Esophagus squamous epithelium (tissue), 4 donors: ENCODE results near the gene XCL1.
"Not testable (repeated sequence)": the region's sequence is repeated elsewhere in the genome, so short reads cannot be mapped to it uniquely, and the experiment has no call there.

ENCODE experiments used
- POLR2A ChIP-seq, 4 donors: fragments of 450-650 bp; IDR thresholded peaks; one replicate each; pipeline ENCODE4 v1.6.1; 2017; ENCODE audit warnings: antibody characterized with exemption in 4 of 4, mild to moderate bottlenecking in 4 of 4, moderate library complexity in 3 of 4
- TF ChIP-seq, protein P1 (sequence below), 6 experiments: fragments of 450-650 bp in 4 of 6; fragments of 200-600 bp in 2 of 6; sonication (generic) in 2 of 6; IDR thresholded peaks; one replicate each; pipeline ENCODE4 v1.5.1; 2016 to 2019; ENCODE audit warnings: antibody characterized with exemption in 6 of 6, mild to moderate bottlenecking in 4 of 6, moderate library complexity in 4 of 6

DNA sequence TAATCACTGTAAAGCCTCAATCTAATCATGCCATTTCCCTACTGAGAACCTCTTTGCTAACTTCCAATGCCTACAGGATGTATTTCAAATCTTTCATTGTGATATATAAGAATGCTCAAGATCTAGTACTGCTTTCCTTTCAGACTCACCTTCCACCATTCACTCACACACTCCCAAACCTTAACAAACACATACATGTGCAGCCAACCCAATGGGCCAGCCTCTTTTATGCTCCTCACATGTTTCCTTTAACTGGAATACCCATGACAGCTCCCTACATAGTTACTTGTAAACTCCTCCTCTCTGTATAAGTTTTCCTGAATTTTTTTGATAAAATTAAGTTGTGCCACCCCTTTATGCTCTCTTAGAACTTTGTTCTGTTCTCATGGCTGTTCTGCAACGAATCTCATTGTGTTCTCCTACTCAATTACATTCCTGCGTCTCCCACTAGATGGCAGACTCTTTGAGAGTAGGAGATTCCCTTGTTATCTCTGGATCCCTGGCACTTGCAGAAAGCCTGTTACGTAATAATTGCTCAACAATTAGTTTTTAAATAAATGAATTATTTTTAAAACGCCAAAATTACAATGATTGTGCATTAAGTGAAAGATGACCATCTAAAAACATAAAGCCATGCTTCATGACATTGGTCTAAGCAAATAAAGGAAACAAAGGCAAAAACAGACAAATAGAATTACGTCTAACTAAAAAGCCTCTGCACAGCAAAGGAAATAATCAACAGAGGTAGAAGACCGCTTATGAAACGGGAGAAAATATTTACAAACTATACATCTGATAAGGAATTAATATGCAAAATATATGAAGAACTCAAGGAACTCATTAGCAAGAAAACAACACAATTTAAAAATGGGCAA, 30.5 kb upstream of the XCL1 start:
- TF ChIP-seq, protein P1, sequence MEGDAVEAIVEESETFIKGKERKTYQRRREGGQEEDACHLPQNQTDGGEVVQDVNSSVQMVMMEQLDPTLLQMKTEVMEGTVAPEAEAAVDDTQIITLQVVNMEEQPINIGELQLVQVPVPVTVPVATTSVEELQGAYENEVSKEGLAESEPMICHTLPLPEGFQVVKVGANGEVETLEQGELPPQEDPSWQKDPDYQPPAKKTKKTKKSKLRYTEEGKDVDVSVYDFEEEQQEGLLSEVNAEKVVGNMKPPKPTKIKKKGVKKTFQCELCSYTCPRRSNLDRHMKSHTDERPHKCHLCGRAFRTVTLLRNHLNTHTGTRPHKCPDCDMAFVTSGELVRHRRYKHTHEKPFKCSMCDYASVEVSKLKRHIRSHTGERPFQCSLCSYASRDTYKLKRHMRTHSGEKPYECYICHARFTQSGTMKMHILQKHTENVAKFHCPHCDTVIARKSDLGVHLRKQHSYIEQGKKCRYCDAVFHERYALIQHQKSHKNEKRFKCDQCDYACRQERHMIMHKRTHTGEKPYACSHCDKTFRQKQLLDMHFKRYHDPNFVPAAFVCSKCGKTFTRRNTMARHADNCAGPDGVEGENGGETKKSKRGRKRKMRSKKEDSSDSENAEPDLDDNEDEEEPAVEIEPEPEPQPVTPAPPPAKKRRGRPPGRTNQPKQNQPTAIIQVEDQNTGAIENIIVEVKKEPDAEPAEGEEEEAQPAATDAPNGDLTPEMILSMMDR (IDR thresholded peaks at IDR 0.05), result peak in 4 of 6 experiments; percentile 26 to 62 (median 48)
- not testable (repeated sequence) for TF ChIP-seq POLR2A (IDR thresholded peaks at IDR 0.05)
